Measurements from ENCODE around the gene HTT-AS.

The HTT-AS gene

GRCh38 chr4:3087115-3087797 lies 12.9 kb upstream of the HTT-AS start:
- DNase-seq (ENCODE audit: low read depth): no peak

- no peak for DNase-seq (ENCODE audit: low read depth)
These were observed 11.8 kb upstream of the HTT-AS start for GRCh38 chr4:3085948-3086670.

- no peak for DNase-seq (ENCODE audit: low read depth)
These were observed 9.4 kb upstream of the HTT-AS start for GRCh38 chr4:3083732-3084131.

- DNase-seq (ENCODE audit: low read depth): no peak
These were observed 8.7 kb upstream of the HTT-AS start for GRCh38 chr4:3082925-3083515.

GRCh38 chr4:3079694-3080123 lies 5.4 kb upstream of the HTT-AS start:
- no peak for DNase-seq (ENCODE audit: low read depth)

- no peak for DNase-seq (ENCODE audit: low read depth)
These were observed 3.5 kb upstream of the HTT-AS start for GRCh38 chr4:3077796-3078195.

GRCh38 chr4:3075652-3075981 lies 1.3 kb upstream of the HTT-AS start:
- no peak for DNase-seq (ENCODE audit: low read depth)

- DNase-seq (ENCODE audit: low read depth): peak; percentile 3
These were observed 711 bp upstream of the HTT-AS start for GRCh38 chr4:3074846-3075651.

GRCh38 chr4:3073158-3074077 lies 920 bp downstream of the HTT-AS start:
- DNase-seq (ENCODE audit: low read depth): no peak

- DNase-seq (ENCODE audit: low read depth): no peak
These were observed 2.5 kb downstream of the HTT-AS start for GRCh38 chr4:3071811-3072210.

GRCh38 chr4:3070709-3071500 lies 3.4 kb downstream of the HTT-AS start:
- no peak for DNase-seq (ENCODE audit: low read depth)

- DNase-seq (ENCODE audit: low read depth): no peak
These were observed 4.6 kb downstream of the HTT-AS start for GRCh38 chr4:3069661-3070199.

GRCh38 chr4:3067473-3068001 lies 6.8 kb downstream of the HTT-AS start:
- no peak for DNase-seq (ENCODE audit: low read depth)

- DNase-seq (ENCODE audit: low read depth): no peak
These were observed 7.4 kb downstream of the HTT-AS start for GRCh38 chr4:3066836-3067400.

- DNase-seq (ENCODE audit: low read depth): no peak
These were observed 8.8 kb downstream of the HTT-AS start for GRCh38 chr4:3065551-3065950.

- no peak for DNase-seq (ENCODE audit: low read depth)
These were observed 11.9 kb downstream of the HTT-AS start for GRCh38 chr4:3062471-3062870.

GRCh38 chr4:3060946-3061345 lies 13.4 kb downstream of the HTT-AS start:
- no peak for DNase-seq (ENCODE audit: low read depth)

- no peak for DNase-seq (ENCODE audit: low read depth)
These were observed 14.4 kb downstream of the HTT-AS start for GRCh38 chr4:3059943-3060342.

- DNase-seq (ENCODE audit: low read depth): no peak
These were observed 20.1 kb downstream of the HTT-AS start for GRCh38 chr4:3054169-3054759.
